Stimulated activated CD4-positive, alpha-beta T cell treated with anti-CD3 and anti-CD28 coated beads, TNF-alpha, amount 100 ng/mL, for 48 hours (primary cell): Measurements from ENCODE around the gene ACO1.

Source experiments
- DNase-seq, 3 donors: peaks; one replicate each; pipeline ENCODE4 v3.0.0-alpha.2; 2020; ENCODE audit warnings: low read depth in 3 of 3

ACO1 gene

DNA sequence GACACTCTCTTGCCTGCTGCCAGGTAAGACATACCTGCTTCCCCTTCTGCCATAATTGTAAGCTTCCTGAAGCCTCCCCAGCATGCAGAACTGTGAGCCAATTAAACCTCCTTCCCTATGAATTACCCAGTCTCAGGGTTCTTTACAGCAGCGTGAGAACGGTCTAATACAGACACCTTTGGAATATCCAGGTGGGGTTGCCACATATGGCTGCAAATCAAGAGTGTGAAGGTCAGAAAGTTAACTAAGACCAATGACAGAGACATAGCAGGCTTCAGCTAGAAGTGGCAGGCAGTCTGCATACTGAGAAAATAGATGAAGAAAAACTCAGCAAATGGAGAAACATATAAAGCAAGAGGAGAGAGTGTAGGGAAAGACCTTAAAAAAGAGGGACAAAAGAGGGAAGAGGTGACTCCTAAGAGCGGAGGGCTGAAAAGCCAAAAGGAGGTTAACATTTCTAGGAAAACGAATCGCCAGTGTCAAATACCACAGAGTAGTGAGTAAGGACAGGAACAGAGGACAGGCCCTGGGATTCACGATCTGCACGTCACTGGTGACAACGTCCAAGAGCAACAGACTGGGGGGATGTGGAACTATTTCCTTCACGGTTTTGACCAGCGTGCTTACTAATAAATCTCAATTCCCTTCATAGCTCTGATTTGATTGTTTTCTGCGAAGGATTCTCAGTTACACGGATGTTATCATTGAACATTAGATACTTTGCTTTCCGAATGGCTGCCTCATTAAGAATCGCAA, 1.7 kb upstream of the ACO1 start:
- DNase-seq: no peak

DNA sequence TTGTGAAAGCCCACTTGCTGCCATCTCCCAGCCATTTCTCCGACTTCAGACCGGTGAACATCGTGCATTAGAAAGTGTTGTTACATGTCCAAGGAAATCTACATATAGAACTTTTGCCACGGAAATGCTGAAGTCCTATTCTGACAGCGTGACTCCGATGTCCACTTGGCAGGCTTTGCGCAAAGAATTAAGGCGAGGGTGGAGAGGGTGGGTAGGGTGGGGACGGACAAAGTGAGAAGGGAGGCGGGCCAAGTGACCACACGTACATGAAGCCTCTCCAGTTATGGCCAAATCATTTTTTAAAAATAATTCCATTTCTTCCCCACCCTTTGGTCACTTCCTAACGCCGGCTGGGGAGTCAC, 460 bp upstream of the ACO1 start:
- no peak for DNase-seq

DNA sequence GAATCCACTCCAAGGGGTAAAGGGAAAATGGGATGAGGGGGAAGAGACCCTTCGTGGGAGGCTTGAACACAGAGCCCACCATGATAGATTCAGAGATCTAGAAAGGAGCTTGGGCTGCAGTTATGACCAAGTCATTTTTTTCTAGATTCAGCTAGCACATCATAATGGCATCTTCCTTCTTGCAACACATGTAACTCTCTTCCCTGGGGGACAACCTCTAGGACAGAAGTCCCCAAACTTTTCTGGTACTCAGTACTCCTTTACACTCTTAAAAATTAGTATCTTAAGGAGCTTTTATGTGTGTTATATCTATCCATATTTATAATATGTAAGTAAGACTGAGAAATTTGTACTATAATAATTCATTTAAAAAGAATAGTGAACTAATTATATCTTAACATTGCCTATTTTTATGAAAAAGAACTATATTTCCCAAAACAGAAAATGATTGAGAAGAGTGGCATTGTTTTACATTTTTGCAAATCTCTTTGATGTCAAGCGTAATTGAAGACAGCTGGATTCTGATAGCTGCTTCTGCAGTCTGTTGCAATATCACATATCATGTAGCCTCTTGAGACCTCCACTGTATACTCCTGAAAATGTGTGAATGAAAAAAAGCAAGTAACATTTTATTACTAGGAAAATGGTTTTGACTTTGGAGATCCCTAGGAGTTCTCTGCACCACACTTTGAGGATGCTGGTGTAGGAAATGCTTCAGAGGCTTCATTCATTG, 875 bp downstream of the ACO1 start:
- no peak for DNase-seq

DNA sequence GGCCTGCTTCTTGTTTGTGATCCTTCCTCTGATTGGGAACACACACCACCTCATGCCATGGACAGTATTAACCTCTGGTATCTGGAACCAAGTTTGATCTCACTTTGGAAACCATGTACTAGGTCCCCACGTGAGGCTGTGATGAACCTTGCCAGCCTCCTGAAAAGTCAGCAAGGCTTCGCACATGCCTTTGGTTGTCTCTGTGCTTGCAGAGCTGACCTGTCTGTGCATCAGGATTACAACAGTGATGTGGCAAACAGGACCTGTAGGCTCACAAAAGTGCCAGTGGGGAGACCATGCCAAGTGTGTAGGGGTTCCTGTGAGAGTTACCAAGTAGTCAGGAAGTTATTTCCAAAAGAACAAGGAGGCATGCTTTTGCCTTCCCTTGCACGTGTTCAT, 1.4 kb downstream of the ACO1 start:
- no peak for DNase-seq

DNA sequence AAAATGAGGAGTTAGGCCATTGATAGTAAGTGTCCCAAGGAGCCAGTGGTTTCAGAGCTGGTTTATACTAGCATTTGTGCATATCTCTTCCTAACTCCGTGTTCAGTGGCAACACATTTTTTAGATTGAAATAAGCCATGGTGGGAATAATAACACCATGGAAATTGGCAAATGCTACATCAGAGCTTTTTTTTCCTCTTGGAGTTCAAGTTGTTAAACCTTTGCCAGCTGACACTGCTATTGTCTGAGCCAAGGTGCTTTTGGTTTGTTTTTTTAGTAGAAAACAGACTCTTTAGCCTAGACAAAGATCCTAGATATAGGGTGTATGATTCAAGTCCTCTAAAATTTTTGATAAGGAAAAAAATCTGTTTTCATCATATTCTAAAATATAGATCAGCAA, 2.8 kb downstream of the ACO1 start:
- no peak for DNase-seq

DNA sequence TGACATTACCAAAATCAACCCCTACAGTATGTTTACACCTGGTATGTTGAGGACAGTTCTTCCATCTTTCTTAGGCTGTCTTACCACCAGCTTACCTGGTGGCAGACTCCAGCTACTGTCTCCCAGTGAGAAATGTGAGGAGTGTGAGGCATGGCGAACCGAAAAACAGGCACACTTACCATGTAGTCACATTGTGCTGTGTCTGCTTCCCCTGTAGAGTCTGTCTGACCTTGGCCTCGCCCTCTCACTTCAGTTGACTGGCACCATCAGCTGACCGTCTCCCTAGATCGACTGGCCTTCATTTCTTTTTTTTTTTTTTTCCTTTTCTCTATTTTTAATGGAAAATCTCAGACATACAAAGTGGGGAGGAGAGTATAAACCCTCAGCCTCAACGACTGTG, 4.9 kb downstream of the ACO1 start:
- no peak for DNase-seq

DNA sequence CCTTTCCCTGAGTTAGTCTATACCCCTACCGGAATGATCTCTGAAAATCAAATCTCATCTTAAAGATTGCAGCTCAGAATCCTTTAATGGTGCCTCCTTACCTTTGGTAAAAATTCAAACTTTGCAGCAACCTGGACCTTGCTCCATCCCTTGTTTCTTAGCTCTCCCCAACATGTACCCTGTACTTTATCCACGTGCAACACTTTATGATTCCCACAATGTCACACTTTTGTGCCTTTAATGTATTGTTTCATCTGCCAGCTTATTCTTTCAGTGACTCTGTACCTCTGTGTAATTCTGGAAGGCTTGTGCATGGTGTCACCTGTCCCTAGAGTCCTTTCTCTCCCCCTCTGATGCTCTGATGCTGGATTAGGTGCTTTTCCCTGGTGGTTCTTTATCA, 9.5 kb downstream of the ACO1 start:
- no peak for DNase-seq

DNA sequence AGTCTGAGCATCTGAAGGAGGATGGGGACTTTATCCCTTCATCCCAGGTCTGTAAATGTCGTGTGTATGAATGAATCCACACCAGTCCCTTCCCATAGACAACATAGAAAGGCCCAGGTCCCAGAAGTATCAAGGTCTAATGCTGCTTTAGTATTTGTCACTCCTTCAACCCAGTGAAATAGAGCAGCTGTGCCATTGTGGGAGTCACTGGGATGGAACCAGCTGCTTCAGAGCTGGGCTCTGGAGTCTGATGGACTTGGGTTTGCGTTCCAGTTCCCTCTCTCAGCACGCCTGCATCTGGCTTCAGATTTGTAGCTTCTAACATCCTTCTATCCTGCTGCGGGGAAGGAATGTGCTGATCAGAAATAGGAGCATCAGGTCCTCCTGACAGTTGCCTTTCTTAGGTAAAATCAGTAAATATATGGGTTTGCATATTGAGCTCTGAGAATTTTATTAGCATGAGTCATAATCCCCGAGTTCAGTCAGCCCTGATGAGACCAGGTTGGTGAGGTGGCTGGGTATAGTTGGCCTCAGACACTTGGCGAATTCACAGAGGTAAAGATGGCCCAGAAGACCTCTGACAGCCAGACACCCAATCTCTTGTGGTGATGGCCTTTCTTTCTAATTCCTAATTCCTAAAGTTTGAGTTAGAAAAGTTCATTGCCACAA, 10.1 kb downstream of the ACO1 start:
- DNase-seq: no peak

DNA sequence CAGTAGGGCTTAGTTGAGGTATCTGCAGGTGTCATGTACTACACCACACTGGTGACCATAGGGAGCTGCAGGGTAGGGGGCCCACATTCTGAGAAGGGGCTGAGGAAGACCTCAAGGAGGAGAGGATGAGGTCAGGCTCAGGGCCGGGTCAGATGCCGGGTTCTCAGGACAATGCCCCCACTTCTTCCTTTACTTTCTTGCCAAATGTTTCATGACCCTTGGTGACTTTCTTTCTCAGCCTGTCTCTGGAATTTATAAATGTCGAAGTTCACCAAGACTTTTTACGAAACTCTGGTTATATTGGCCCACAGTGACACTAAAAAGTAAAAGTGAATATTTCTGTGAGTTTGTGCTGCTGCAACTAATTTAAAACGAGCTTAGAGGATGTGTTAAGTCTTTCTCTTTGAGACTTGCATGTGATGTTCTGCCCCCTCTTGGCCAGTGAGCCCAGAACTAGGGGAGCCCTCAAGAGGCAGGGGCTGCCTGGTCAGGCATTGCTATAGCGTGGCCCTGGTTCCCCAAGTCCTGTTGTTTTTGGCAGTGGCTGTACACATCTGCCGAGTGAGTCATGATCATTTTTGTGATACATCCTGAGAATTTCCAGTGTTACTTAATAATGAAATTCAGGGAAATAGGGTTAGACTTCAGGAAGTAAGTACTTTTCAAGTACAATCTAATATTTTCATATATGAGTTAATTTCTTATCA, 11.2 kb downstream of the ACO1 start:
- DNase-seq: no peak

DNA sequence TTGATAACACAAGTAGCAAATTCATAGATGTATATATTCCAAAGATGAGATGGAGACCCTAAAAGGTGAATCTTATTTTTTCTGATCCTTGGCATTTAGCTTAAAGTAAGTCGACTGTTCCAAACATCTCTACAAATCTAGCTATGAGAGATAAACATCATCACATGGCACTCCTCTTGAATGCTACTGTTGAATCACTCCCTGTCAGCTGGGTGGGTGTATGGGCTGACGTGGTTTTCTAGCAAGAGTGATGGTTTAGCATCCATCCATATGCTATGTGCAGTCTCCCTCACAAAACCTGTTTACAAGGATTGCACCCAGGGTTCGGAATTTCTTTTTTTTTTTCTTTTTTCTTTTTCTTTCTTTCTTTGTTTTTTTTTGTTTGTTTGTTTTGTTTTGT, 13.8 kb downstream of the ACO1 start:
- no peak for DNase-seq

DNA sequence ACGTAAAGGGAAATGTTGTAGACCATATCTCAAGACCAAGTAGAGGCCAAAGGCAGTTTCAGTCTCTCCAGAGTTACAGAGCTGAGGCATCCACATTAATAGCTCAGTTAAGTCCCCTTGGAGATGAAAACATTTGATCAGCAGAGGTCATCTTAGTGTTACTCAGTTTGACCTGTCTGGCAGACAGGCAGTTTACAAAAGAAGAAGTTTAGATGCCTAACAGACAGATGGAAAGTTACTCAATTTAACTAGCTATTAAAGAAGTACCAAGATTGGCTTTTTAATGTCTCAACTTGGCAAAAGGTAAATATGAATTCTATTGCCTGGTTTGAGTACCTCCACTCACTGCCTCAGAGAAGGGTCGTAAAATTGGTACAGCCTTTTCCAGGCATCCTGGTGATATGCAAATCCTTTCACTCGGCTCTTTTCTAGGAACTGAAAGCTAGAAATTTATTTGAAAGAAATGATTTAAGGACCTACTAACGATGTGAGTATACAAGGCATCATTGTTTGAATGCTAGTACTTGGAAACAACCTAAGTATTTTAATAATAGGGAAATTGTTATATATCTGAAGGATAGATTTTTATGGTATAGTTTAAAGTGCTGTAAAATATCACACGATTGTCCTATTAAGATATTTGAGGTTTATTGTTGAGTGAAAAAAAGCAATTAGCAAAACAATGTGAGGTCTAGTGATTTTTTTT, 14.8 kb downstream of the ACO1 start:
- DNase-seq: no peak

DNA sequence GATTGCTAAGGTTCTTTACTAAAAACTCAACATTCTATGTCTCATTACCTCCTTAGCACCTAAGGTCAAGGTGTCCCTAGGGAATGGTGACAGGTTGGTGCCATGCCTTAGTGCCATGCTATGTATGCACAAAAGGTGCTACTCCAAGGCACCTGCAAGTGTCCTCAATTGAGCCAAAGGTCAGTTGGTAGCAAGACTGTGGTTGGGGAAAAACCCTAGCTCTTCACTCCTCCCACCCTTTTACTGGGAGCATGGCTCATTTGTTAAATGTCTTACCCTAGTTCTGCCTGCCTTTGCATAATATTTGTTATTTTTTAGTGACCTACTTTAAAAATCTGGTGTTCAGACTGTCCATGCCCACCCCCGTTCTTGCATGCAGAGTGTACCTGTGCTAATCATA, 17.0 kb downstream of the ACO1 start:
- no peak for DNase-seq

DNA sequence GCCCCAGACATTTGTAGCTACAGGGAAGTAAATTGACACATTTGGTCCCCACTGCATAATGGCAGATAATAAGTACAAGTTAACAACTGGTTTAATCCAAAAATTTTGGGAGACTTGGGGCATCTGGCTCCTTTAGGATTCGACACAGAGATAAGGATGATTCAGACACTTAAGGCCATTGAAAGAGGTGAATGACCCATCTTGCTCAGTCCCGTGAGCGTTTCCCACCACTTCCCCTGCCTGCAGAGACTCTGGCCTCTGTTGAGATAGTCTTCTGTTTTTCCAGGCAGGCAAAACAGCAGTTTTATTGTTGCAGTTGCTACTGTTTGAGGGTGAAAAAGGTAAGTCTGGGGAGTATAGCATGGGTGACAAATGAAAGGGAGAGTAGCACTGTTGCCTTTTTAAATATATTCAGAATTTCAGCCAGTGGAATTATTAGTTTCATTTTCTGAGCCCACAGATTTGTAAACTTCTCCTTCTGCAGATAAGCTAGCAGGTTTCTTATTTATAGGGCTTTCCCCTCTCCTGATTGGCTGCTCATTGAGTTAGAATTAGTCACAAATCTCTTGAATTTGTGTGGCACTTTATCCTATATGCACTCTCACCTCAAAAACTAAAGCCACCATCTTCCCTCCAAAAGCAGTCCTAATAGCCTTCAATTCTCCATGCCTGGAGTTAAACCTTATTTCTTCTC, 19.3 kb downstream of the ACO1 start:
- DNase-seq: no peak

DNA sequence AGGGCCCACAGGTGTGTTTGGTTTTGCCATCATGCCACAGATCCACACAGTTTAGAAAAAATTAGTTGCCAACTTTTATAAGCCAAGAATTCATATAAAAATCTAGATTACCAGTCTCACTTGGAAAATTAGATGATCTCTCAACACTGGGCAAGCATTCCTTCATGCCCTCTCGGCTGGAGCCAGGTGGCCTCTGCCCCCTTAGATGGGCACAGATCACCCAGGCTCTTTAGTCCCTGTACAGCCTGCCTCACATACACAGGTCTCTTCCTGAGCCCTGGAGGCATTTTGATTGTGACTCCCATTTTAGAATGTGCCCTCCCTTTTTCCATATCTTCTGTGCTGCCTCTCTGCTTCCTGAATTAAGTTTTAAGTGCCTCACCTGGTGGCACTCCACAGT, 20.0 kb downstream of the ACO1 start:
- DNase-seq: no peak

DNA sequence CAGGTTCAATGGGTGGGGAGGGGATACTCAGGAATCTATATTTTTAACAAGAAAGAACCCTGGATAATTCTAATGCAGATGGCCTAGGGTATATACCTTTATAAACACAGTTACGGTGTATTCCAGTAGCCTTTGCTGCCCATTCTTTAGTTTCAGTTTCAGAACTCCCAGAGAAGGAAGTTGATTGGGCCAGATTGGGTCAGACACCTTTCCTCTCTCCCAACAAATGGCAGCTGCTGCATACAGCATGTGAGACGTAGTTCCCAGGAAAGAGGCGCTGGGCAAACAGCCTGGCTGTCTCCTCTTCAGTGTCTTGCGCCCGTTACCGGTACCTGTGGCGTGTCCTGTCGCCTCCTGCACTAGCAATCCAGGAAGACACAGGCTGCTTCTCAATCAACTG, 20.4 kb downstream of the ACO1 start:
- DNase-seq: no peak

DNA sequence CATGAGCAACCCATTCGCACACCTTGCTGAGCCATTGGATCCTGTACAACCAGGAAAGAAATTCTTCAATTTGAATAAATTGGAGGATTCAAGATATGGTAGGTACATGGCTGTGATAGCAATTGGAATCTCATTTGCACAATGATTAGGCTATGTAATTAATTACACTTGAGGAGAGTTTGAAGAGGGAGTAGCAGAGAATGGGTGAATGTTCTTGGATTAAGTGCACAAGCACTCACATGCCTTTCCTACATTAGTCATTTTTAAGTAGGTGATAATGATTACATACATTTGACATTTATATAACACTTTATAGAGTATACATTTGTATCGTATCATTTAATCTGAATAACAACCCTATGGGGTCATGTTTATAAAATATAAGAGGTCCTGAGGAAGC, 21.1 kb downstream of the ACO1 start:
- DNase-seq: no peak

DNA sequence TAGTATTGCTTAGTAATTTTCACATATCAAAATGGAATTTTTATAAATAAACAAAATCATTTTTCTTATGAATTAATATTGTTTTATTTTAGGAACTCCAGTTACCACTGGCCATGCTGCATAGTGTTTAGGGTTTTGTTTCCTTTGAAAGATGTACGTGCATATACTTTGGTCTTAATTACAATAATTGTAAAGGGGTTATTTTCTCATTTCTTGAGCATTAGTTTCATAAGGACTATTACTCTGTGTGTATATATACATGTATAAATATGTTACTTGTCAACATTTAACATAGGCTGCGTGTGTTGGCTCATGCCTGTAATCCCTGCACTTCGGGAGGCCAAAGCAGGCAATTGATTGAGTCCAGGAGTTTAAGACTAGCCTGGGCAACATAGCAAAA, 21.6 kb downstream of the ACO1 start:
- DNase-seq: no peak

DNA sequence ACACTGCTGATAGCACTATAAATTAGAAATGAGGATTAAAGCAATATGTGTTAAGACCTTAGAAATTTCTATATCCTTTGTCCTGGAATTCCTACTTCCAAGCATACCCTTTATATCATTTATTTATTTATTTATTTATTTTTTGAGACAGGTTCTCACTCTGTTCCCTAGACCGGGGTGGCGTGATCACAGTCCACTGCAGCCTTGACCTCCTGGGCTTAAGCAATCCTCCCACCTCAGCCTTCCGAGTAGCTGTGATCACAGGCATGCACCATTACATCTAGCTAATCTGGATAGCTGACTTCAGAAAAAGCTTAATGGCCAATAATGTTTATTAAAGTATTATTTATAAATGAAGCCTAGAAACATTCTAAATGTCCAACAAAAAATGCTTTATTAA, 27.3 kb downstream of the ACO1 start:
- no peak for DNase-seq

DNA sequence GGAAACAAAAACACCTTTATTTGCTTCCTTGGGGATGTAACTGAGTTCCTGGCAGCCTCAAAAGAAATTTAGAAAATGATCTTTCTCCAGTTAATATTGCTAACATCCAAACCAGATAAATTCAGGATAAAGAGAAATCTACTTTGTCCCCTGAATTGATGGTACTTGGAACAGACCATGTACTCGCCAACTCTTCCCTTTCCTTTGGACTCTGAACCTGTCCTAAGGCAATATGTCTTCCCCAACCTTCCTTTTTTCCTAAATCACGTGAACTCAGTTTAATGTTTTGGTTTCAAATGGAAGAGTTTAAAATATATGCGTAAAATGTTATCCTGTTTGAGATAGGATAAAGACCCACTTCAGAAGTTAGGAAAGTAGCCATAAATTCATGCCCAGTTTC, 28.0 kb downstream of the ACO1 start:
- DNase-seq: no peak

DNA sequence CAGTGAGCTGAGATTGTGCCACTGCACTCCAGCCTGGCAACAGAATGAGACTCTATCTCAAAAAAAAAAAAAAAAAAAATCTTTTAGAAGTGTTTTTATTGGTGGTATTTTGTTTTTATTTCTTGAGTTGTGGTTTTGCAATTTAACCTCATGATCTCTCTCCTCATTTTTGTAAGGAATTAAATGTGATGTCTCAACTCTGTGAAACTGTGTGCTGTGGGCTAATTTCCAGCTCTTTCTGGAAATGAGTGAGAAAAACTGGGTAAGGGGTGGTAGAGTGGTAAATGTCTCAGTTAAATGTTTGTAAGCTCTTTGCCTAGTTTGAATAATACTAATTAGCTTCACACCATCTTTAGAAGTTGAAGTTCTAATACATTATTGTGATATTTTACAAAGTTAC, 29.0 kb downstream of the ACO1 start:
- no peak for DNase-seq

DNA sequence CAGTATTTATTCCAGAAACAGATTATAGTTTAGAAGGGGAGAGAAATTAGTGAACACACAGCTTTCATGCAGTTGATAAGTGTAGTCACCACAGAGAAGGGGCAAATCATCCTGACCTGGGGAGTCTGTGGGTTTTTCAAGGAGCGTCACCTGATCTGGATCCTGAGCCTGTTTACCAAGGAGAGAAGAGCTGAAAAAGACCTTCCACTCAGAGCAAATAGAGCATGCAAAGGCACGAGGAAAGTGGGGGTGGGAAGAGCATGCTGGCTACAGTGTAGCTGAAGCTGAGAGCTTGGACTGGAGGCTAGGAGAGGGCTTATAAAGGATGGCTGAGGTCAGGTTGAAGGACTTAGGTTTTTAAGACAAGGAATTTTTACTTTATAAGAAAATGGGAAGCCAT, 30.4 kb downstream of the ACO1 start:
- DNase-seq: no peak
